ENCODE measurements around the gene EID2. TPM values are rescaled to one million over a fixed set of nuclear protein-coding genes. Genes with fewer than 3 reads are reported as not detected.

Gene EID2
- total and polyA plus RNA-seq, 10 of the 15 experiments (the other 5 are each of a cell fraction or from before 2014, with no cell fraction given): 1.6 to 11.4 (median 7.0) TPM

- Histone ChIP-seq H2AFZ (ENCODE audit: control insufficient read depth, low read depth, low read length) (no peak overlapping the region), H3K79me2 (ENCODE audit: control insufficient read depth, insufficient read depth, low read length) (no peaks in the 10 kb centered on the region), H3K9me3 (replicated peaks; ENCODE audit: control insufficient read depth, insufficient read depth, low read length) (no peaks in the 10 kb centered on the region), H4K20me1 (ENCODE audit: control insufficient read depth, insufficient read depth) (no peaks in the 10 kb centered on the region), H3K4me2 (ENCODE audit: control insufficient read depth, insufficient read depth) (no peak overlapping the region), H3K9ac (ENCODE audit: control insufficient read depth, insufficient read depth, low read length) (no peak overlapping the region), H3K36me3 (ENCODE audit: control insufficient read depth in 2 of 2, insufficient read depth in 2 of 2, low read length in 1 of 2) (peaks cover 14 to 19% of the 10 kb centered on the region in 2 experiments; a peak in 3 of 4 replicates), H3K27me3 (replicated peaks in 1 of 2; ENCODE audit: control insufficient read depth in 2 of 2, insufficient read depth in 2 of 2, low read length in 1 of 2) (no peaks in the 10 kb centered on the region), H3K27ac (ENCODE audit: control insufficient read depth, insufficient read depth) (no peak overlapping the region), H3K4me3 (no peak overlapping the region), H3K4me1 (ENCODE audit: control insufficient read depth, insufficient read depth, low read length) (no peaks in the 10 kb centered on the region)
- POLR2A ChIA-PET: no interaction called here
- CTCF ChIA-PET: no interaction called here
- BruUV-seq (replicated peaks): no TSS peak
- SMC1A ChIA-PET (ENCODE audit: uncharacterized antibody, unreplicated experiment): interaction anchor here (0.8 to 1.2 kb wide), 2 partner anchors 42 to 51 kb away, joined by 3 read pairs; no protein-coding TSS in a partner anchor
- intact Hi-C loops (cut with micrococcal nuclease; ENCODE audit: unreplicated experiment) (no loop called here), in situ Hi-C loops (cut with MboI) (no loop called here)
- 85% methylated on average over 6 of the region's 6 CpGs for WGBS (ENCODE audit: insufficient coverage, insufficient replicate concordance, low lambda C conversion rate, missing lambda C conversion rate)
- RAD21 ChIA-PET (ENCODE audit: unreplicated experiment): no interaction called here
- no peak for TF ChIP-seq HCFC1 (IDR thresholded peaks at IDR 0.05; ENCODE audit: low read length)
- no peak for TF ChIP-seq CHD2 (IDR thresholded peaks at IDR 0.05; ENCODE audit: borderline replicate concordance, low read depth, low read length)
- no peak for TF ChIP-seq FOS (IDR thresholded peaks at IDR 0.05; ENCODE audit: borderline replicate concordance, extremely low read depth, insufficient read length)
- no peak for TF ChIP-seq STAT3 (IDR thresholded peaks at IDR 0.05; ENCODE audit: low read depth, low read length)
- TF ChIP-seq HDGF (IDR thresholded peaks at IDR 0.05): no peak
- TF ChIP-seq CBFB (IDR thresholded peaks at IDR 0.05; ENCODE audit: low read depth): no peak
- TF ChIP-seq IRF3 (IDR thresholded peaks at IDR 0.05): no peak
- no peak for TF ChIP-seq ZBTB40 (IDR thresholded peaks at IDR 0.05; ENCODE audit: borderline replicate concordance)
- TF ChIP-seq STAT1 (conservative IDR thresholded peaks at IDR 0.05): no peak
- TF ChIP-seq, protein P1, sequence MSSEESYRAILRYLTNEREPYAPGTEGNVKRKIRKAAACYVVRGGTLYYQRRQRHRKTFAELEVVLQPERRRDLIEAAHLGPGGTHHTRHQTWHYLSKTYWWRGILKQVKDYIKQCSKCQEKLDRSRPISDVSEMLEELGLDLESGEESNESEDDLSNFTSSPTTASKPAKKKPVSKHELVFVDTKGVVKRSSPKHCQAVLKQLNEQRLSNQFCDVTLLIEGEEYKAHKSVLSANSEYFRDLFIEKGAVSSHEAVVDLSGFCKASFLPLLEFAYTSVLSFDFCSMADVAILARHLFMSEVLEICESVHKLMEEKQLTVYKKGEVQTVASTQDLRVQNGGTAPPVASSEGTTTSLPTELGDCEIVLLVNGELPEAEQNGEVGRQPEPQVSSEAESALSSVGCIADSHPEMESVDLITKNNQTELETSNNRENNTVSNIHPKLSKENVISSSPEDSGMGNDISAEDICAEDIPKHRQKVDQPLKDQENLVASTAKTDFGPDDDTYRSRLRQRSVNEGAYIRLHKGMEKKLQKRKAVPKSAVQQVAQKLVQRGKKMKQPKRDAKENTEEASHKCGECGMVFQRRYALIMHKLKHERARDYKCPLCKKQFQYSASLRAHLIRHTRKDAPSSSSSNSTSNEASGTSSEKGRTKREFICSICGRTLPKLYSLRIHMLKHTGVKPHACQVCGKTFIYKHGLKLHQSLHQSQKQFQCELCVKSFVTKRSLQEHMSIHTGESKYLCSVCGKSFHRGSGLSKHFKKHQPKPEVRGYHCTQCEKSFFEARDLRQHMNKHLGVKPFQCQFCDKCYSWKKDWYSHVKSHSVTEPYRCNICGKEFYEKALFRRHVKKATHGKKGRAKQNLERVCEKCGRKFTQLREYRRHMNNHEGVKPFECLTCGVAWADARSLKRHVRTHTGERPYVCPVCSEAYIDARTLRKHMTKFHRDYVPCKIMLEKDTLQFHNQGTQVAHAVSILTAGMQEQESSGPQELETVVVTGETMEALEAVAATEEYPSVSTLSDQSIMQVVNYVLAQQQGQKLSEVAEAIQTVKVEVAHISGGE (CRISPR knock-in tag; IDR thresholded peaks at IDR 0.05): no peak
- TF ChIP-seq FOXM1 (IDR thresholded peaks at IDR 0.05; ENCODE audit: low read depth, low read length): no peak
- no peak for TF ChIP-seq CBX5 (IDR thresholded peaks at IDR 0.05; ENCODE audit: low read depth)
- no peak for TF ChIP-seq IRF4 (IDR thresholded peaks at IDR 0.05; ENCODE audit: low read depth, low read length)
- TF ChIP-seq EGR1 (IDR thresholded peaks at IDR 0.05; ENCODE audit: borderline replicate concordance in 1 of 2, low read depth in 2 of 2, low read length in 2 of 2): no peak
- no peak for TF ChIP-seq SPI1 (IDR thresholded peaks at IDR 0.05; ENCODE audit: borderline replicate concordance, insufficient read depth, low read depth, low read length)
- no peak for TF ChIP-seq ZNF274 (IDR thresholded peaks at IDR 0.05; ENCODE audit: insufficient read depth, insufficient read length)
- TF ChIP-seq ZSCAN29 (IDR thresholded peaks at IDR 0.05): no peak
- ATAC-seq (no peak), DNase-seq (ENCODE audit: low read depth, low spot score) (no peak), FAIRE-seq (no peak)
These were observed 47.7 kb downstream of the EID2 start for GRCh38 chr19:39492225-39492624.

Data from GM12878 (cell line).